ENCODE measurements around the gene GDF15. TPM values are rescaled to one million over a fixed set of nuclear protein-coding genes. Genes with fewer than 3 reads are reported as not detected.

Gene GDF15
- total and polyA plus RNA-seq, 8 donors = 28.1 to 277 (median 43.5) TPM

GRCh38 chr19:18435178-18435841 lies 49.4 kb downstream of the GDF15 start:
- Histone ChIP-seq H3K4me3 (no peak overlapping the region), H3K27ac (no peak overlapping the region), H3K27me3 (no peaks in the 10 kb centered on the region), H3K4me1 (peaks cover 0 to 11% (median 0%) of the 10 kb centered on the region in 3 donors), H3K9me3 (no peaks in the 10 kb centered on the region), H3K36me3 (no peaks in the 10 kb centered on the region)
- DNase-seq (no peak), FAIRE-seq (no peak), ATAC-seq (no peak)
- TF ChIP-seq CTCF (IDR thresholded peaks at IDR 0.05) = no peak
- intact Hi-C loops (cut with DNase I) = no loop called here
- WGBS, 2 donors = 94 to 95% methylated on average over 48 to 49 of the region's 49 CpGs

- TF ChIP-seq CTCF (IDR thresholded peaks at IDR 0.05) = no peak
- H3K9me3 ChIP-seq = no peaks in the 10 kb centered on the region
- 88 to 90% methylated on average over 46 of the region's 46 CpGs for WGBS, 2 donors
- DNase-seq (no peak), ATAC-seq (no peak), FAIRE-seq (no peak)
- no peaks in the 10 kb centered on the region for H3K27me3 ChIP-seq
- H3K4me3 ChIP-seq = peak overlapping the region in 2 of 4 donors; percentile 44 to 57
- peak overlapping the region in 1 of 4 donors; percentile 70 for H3K27ac ChIP-seq
- no peaks in the 10 kb centered on the region for H3K36me3 ChIP-seq
- intact Hi-C loops (cut with DNase I) = no loop called here
- H3K4me1 ChIP-seq = peaks cover 0 to 11% (median 0%) of the 10 kb centered on the region in 3 donors
Measured at GRCh38 chr19:18435842-18436670, 50.1 kb downstream of the GDF15 start.

- 38 to 40% methylated on average over 54 to 67 of the region's 67 CpGs for WGBS, 2 donors
- Histone ChIP-seq H3K9me3 (no peaks in the 10 kb centered on the region), H3K27me3 (no peaks in the 10 kb centered on the region), H3K36me3 (no peaks in the 10 kb centered on the region), H3K4me1 (peaks cover 0 to 11% (median 0%) of the 10 kb centered on the region in 3 donors), H3K27ac (peak overlapping the region; percentile 51 to 79 (median 74)), H3K4me3 (peak overlapping the region in 2 of 4 donors; percentile 44 to 57)
- intact Hi-C loops (cut with DNase I) = no loop called here
- no peak for TF ChIP-seq CTCF (IDR thresholded peaks at IDR 0.05)
- DNase-seq = peak in 5 of 6 donors; percentile 65 to 90 (median 75)
- ATAC-seq = peak; percentile 30 to 54 (median 47)
- no peak for FAIRE-seq
Measured at GRCh38 chr19:18436671-18437490, 50.9 kb downstream of the GDF15 start.

DNA sequence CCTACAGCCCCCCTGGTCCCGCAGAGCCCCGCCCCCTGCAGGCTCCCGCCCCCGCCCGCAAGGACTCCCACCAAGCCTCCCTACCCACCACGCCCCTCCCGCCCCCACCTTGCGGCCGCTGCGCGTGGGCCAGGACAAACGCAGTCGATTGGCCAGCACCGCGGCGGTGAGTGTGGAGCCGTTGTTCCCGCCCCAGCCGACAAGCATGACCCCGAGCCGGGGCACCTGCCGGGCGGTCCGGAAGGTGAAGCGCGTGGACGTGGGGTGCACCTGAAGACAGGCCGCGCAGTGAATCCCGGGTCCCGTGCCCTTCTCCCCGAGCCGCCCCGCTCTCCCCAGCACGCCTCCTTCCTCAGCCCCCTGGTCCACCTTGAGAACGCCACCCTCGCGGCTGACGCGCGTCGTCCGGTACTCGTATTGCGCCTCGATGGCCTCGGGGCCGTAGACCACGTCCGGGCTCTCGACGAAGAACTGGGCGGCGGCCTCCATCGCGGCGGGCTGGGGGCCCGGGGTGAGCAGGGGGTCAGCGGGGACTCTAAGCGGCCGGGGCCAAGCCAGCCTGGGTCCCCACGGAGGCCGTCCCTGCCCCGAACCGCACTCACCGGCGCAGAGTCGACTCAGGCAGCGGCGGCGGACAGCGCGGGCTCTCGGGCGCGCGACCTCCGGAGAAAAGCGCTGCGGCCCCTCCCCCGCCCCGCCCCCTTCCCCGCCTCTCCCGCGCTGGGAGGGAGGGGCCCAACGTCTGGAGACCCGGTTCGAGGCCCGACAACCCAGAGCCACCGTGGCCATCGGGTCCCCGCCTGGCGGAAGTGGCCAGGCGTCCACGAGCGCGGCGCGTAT lies 51.8 kb downstream of the GDF15 start, which contains the start of gene ISYNA1:
Gene ISYNA1, minus strand, starts transcription at position 643 of the 840 bp plus-strand sequence. Its CDS starts 154 bp downstream, at position 489.
- no peak for TF ChIP-seq CTCF (IDR thresholded peaks at IDR 0.05)
- H3K27ac ChIP-seq = peak within 1 kb of the TSS; percentile 70 to 83 (median 78)
- FAIRE-seq = no peak
- H3K4me3 ChIP-seq = peak within 1 kb of the TSS; percentile 20 to 57 (median 38)
- H3K4me1 ChIP-seq = peaks cover 0 to 11% (median 0%) of the 10 kb centered on the region in 3 donors
- no peaks in the 10 kb centered on the region for H3K27me3 ChIP-seq
- no peaks in the 10 kb centered on the region for H3K36me3 ChIP-seq
- intact Hi-C loops (cut with DNase I) = no loop called here
- 1% methylated on average over 77 to 96 of the region's 99 CpGs for WGBS, 2 donors
- peak in 4 of 6 donors; percentile 51 to 90 (median 73) for DNase-seq
- ATAC-seq = peak; percentile 49 to 62 (median 55)
- no peaks in the 10 kb centered on the region for H3K9me3 ChIP-seq
